ENCODE results near the gene FCMR. TPM values are rescaled to one million over a fixed set of nuclear protein-coding genes. Genes with fewer than 3 reads are reported as not detected.

Gene FCMR
- total RNA-seq, 1 donor: 1.3 TPM

- H3K4me3 ChIP-seq (ENCODE audit: low read depth, low read length): no peak overlapping the region
- TF ChIP-seq, protein P1, sequence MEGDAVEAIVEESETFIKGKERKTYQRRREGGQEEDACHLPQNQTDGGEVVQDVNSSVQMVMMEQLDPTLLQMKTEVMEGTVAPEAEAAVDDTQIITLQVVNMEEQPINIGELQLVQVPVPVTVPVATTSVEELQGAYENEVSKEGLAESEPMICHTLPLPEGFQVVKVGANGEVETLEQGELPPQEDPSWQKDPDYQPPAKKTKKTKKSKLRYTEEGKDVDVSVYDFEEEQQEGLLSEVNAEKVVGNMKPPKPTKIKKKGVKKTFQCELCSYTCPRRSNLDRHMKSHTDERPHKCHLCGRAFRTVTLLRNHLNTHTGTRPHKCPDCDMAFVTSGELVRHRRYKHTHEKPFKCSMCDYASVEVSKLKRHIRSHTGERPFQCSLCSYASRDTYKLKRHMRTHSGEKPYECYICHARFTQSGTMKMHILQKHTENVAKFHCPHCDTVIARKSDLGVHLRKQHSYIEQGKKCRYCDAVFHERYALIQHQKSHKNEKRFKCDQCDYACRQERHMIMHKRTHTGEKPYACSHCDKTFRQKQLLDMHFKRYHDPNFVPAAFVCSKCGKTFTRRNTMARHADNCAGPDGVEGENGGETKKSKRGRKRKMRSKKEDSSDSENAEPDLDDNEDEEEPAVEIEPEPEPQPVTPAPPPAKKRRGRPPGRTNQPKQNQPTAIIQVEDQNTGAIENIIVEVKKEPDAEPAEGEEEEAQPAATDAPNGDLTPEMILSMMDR (IDR thresholded peaks at IDR 0.05; ENCODE audit: insufficient read depth, low read depth, low read length): no peak
- no peak for DNase-seq (ENCODE audit: low read depth)
These were observed 19.0 kb downstream of the FCMR start for GRCh38 chr1:206902702-206903101.

DNA sequence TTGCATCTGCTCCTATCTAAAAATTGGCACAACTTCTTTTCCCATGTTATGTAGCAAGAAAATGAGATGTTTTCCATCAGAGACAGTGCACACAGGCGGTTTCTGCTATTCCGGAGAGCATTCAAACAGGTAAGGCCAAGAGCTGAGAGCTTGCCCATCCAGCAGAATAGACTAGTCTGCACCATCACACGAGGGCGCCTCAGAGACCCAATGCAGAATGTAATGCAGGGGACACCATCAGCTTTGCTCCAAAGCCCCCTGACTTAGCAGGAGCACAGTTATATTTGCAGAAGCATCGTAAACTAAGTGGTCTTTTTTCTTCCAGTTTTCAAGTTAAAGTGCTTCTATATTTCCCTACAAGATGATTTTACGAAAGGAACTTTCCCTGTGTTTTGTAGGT, 19.8 kb downstream of the FCMR start:
- TF ChIP-seq, protein P1 (IDR thresholded peaks at IDR 0.05; ENCODE audit: insufficient read depth, low read depth, low read length): no peak
- DNase-seq (ENCODE audit: low read depth): no peak
- no peak overlapping the region for H3K4me3 ChIP-seq (ENCODE audit: low read depth, low read length)

DNA sequence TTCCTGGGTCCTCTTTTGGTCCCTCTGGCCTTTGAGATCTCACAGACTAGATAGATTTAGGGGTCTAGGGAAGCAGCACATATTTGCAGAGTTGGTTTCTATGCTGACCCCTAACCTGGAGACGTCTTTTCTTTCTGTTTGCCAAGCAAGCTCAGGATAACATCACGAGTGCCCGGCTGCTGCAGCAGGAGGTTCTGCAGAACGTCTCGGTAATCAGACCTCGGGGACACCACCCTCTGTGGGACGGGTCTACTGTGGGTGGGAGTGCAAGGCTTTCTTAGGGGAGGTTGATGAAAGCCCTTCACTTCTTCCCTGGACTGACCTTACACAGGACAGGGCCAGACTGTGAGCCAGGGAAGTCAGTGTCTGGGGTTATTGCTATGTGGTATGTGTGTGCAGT, 21.6 kb downstream of the FCMR start:
- TF ChIP-seq, protein P1 (IDR thresholded peaks at IDR 0.05; ENCODE audit: insufficient read depth, low read depth, low read length): no peak
- DNase-seq (ENCODE audit: low read depth): no peak

GRCh38 chr1:206899717-206900116, 22.0 kb downstream of the FCMR start:
- TF ChIP-seq, protein P1 (IDR thresholded peaks at IDR 0.05; ENCODE audit: insufficient read depth, low read depth, low read length): no peak
- H3K4me3 ChIP-seq (ENCODE audit: low read depth, low read length): no peak overlapping the region
- no peak for DNase-seq (ENCODE audit: low read depth)

More for the DNA sequence above, 21.6 kb downstream of the FCMR start:
- no peak overlapping the region for H3K4me3 ChIP-seq (ENCODE audit: low read depth, low read length)

DNA sequence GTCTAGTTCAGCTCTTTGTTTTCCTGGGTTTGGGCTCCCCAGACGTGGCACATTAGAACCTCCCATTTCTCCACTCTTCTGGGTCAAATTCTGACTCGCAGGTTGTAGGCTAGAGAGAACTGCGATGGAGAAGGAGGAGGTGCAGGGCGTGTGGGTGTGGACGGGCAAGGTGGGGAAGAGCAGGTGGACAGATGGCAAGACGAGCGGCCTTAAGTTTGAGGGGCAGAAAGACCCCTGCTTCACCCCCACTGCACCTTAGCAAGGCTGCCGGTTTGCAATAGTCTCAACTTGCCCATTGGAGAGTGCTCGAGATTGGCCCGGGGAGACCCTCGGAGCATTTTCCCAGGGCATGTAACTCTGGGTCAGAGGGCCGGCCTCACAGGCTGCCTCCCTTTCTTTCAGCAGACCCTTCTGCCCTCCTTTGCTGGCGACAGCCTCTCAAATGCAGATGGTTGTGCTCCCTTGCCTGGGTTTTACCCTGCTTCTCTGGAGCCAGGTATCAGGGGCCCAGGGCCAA, 22.8 kb downstream of the FCMR start:
- TF ChIP-seq, protein P1 (IDR thresholded peaks at IDR 0.05; ENCODE audit: insufficient read depth, low read depth, low read length): no peak
- DNase-seq (ENCODE audit: low read depth): no peak
- no peak overlapping the region for H3K4me3 ChIP-seq (ENCODE audit: low read depth, low read length)

DNA sequence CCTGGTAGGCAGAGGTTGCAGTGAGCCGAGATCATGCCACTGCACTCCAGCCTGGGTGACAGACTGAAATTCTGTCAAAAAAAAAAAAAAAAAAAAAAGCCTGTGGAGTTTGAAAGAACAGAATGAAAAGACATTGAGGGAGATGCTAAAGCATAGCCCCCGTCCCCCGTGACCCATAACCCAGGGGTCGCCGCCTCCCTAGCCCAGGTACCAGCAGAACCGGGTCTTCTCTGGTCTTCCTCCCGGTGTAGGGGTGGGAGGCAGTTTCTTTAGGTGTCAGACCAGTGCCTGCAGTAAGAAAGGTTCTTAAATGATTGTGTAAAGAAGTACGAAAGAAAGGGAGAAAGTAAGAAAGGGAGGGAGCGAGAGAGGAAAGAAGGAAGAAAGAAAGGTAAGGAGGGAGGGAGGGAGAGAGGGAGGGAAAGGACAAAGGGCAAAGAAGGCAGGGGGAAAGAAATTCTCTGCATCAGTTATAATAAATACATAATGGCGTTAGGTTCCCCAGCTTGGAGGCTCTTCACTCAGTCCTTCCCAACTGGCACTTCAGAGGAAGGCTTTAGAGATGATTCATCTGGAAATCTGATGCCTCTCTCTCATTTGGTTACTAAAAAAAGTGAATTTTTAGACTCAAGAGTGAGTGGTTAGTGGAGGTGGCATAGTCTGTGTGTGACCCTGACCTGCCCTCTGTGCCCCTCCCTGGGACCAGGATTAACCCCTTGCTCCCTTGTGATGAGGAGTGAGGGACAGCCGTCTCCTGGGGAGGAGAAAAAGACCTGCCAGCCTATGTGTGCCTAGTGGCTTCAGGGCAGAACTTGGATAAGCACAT, 23.4 kb downstream of the FCMR start:
- TF ChIP-seq, protein P1 (IDR thresholded peaks at IDR 0.05; ENCODE audit: insufficient read depth, low read depth, low read length): no peak
- peak; percentile 61 for DNase-seq (ENCODE audit: low read depth)
- no peak overlapping the region for H3K4me3 ChIP-seq (ENCODE audit: low read depth, low read length)
